ENCODE measurements around the gene HYPK. TPM values are rescaled to one million over a fixed set of nuclear protein-coding genes. Genes with fewer than 3 reads are reported as not detected.
A peak's percentile ranks its signal among the peaks of the same experiment; 100 is the strongest.
"Not testable (repeated sequence)": the region's sequence is repeated elsewhere in the genome, so short reads cannot be mapped to it uniquely, and the experiment has no call there.

HYPK gene
- total RNA-seq, 1 donor from 2014 or later: 20.0 TPM

GRCh38 chr15:43796566-43796965 is 3.8 kb upstream of the HYPK start:
- Mint-ChIP-seq H3K27ac (peak overlapping the region; percentile 15), H3K4me1 (ENCODE audit: low read depth) (peaks cover 34% of the 10 kb centered on the region), H3K9me3 (ENCODE audit: low read depth) (no peaks in the 10 kb centered on the region), H3K27me3 (no peaks in the 10 kb centered on the region), H3K4me3 (ENCODE audit: low read depth) (no peak overlapping the region), H3K36me3 (ENCODE audit: insufficient read depth) (peaks cover 22% of the 10 kb centered on the region)
- DNase-seq (ENCODE audit: low spot score, unreplicated experiment): no peak
- TF ChIP-seq, protein P1, sequence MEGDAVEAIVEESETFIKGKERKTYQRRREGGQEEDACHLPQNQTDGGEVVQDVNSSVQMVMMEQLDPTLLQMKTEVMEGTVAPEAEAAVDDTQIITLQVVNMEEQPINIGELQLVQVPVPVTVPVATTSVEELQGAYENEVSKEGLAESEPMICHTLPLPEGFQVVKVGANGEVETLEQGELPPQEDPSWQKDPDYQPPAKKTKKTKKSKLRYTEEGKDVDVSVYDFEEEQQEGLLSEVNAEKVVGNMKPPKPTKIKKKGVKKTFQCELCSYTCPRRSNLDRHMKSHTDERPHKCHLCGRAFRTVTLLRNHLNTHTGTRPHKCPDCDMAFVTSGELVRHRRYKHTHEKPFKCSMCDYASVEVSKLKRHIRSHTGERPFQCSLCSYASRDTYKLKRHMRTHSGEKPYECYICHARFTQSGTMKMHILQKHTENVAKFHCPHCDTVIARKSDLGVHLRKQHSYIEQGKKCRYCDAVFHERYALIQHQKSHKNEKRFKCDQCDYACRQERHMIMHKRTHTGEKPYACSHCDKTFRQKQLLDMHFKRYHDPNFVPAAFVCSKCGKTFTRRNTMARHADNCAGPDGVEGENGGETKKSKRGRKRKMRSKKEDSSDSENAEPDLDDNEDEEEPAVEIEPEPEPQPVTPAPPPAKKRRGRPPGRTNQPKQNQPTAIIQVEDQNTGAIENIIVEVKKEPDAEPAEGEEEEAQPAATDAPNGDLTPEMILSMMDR (IDR thresholded peaks at IDR 0.05; ENCODE audit: unreplicated experiment): no peak

- peaks cover 22% of the 10 kb centered on the region for H3K36me3 Mint-ChIP-seq (ENCODE audit: insufficient read depth)
- no peaks in the 10 kb centered on the region for H3K9me3 Mint-ChIP-seq (ENCODE audit: low read depth)
- no peaks in the 10 kb centered on the region for H3K27me3 Mint-ChIP-seq
- peak overlapping the region; percentile 45 for H3K4me3 Mint-ChIP-seq (ENCODE audit: low read depth)
- H3K4me1 Mint-ChIP-seq (ENCODE audit: low read depth): peaks cover 21% of the 10 kb centered on the region
- no peak for DNase-seq (ENCODE audit: low spot score, unreplicated experiment)
- no peak overlapping the region for H3K27ac Mint-ChIP-seq
- TF ChIP-seq, protein P1 (IDR thresholded peaks at IDR 0.05; ENCODE audit: unreplicated experiment): no peak
These were observed 1.0 kb upstream of the HYPK start for GRCh38 chr15:43799209-43799944.

- peaks cover 17% of the 10 kb centered on the region for H3K36me3 Mint-ChIP-seq (ENCODE audit: insufficient read depth)
- TF ChIP-seq, protein P1 (IDR thresholded peaks at IDR 0.05; ENCODE audit: unreplicated experiment): no peak
- peaks cover 16% of the 10 kb centered on the region for H3K4me1 Mint-ChIP-seq (ENCODE audit: low read depth)
- no peak for DNase-seq (ENCODE audit: low spot score, unreplicated experiment)
- H3K27me3 Mint-ChIP-seq: no peaks in the 10 kb centered on the region
- peak within 1 kb of the TSS; percentile 100 for H3K4me3 Mint-ChIP-seq (ENCODE audit: low read depth)
- H3K27ac Mint-ChIP-seq: peak within 1 kb of the TSS; percentile 98
- no peaks in the 10 kb centered on the region for H3K9me3 Mint-ChIP-seq (ENCODE audit: low read depth)
These were observed 484 bp upstream of the HYPK start, which contains the start of gene SERINC4 for GRCh38 chr15:43799945-43800285. TSS of gene SERINC4 (minus strand) at chr15:43800220. CDS start at chr15:43799986, 234 bp downstream.

- peaks cover 22% of the 10 kb centered on the region for H3K36me3 Mint-ChIP-seq (ENCODE audit: insufficient read depth)
- H3K4me1 Mint-ChIP-seq (ENCODE audit: low read depth): peaks cover 16% of the 10 kb centered on the region
These were observed 2.3 kb downstream of the HYPK start for GRCh38 chr15:43802676-43803075.

GRCh38 chr15:43808435-43808950 is 8.1 kb downstream of the HYPK start:
- TF ChIP-seq, protein P1 (IDR thresholded peaks at IDR 0.05; ENCODE audit: unreplicated experiment): no peak
- no peak for DNase-seq (ENCODE audit: low spot score, unreplicated experiment)
- H3K4me1 Mint-ChIP-seq (ENCODE audit: low read depth): no peaks in the 10 kb centered on the region
- no peak overlapping the region for H3K4me3 Mint-ChIP-seq (ENCODE audit: low read depth)
- no peak overlapping the region for H3K27ac Mint-ChIP-seq
- H3K9me3 Mint-ChIP-seq (ENCODE audit: low read depth): no peaks in the 10 kb centered on the region
- H3K36me3 Mint-ChIP-seq (ENCODE audit: insufficient read depth): peaks cover 27% of the 10 kb centered on the region
- H3K27me3 Mint-ChIP-seq: no peaks in the 10 kb centered on the region

More at GRCh38 chr15:43802676-43803075, 2.3 kb downstream of the HYPK start:
- not testable (repeated sequence) for H3K27ac Mint-ChIP-seq; H3K4me3 Mint-ChIP-seq (ENCODE audit: low read depth); H3K27me3 Mint-ChIP-seq; DNase-seq (ENCODE audit: low spot score, unreplicated experiment); H3K9me3 Mint-ChIP-seq (ENCODE audit: low read depth)

Data from progenitor cell of endocrine pancreas (in vitro differentiated cells).